Astrocyte (in vitro differentiated cells and primary cell): ENCODE results near the gene APOC4. TPM values are rescaled to one million over a fixed set of nuclear protein-coding genes. Genes with fewer than 3 reads are reported as not detected.

Experiments used
- DNase-seq: peaks from one replicate; pipeline ENCODE4 v3.0.0-alpha.2; 2010; ENCODE audit warnings: low read depth
- FAIRE-seq: peaks from 2 replicates; lab custom pipeline; 2011; peaks lifted over from hg19 to GRCh38; lab: Jason Lieb, UNC
- H2AFZ ChIP-seq: 2 replicates; pipeline ENCODE4 v1.6.0; 2012; ENCODE audit warnings: low read depth, low read length, inconsistent platforms
- H3K27ac ChIP-seq: 2 replicates; pipeline ENCODE4 v1.5.1; 2011; ENCODE audit warnings: low read depth, low read length, inconsistent platforms
- H3K27me3 ChIP-seq: 2 replicates; pipeline ENCODE4 v1.6.0; 2011; ENCODE audit warnings: low read length, inconsistent platforms; ENCODE audit not compliant: insufficient read depth
- H3K36me3 ChIP-seq: 2 replicates; pipeline ENCODE4 v1.5.1; 2011; ENCODE audit warnings: low read length, inconsistent platforms; ENCODE audit not compliant: insufficient read depth
- H3K4me1 ChIP-seq: 2 replicates; pipeline ENCODE4 v1.5.1; 2011; ENCODE audit warnings: low read length, inconsistent platforms; ENCODE audit not compliant: insufficient read depth
- H3K4me2 ChIP-seq: 2 replicates; pipeline ENCODE4 v1.6.0; 2012; ENCODE audit warnings: low read length, inconsistent platforms
- H3K4me3 ChIP-seq: 2 replicates; pipeline ENCODE4 v1.5.1; 2011; ENCODE audit warnings: low read depth, mild to moderate bottlenecking, low read length, inconsistent platforms; ENCODE audit not compliant: insufficient read depth
- H3K79me2 ChIP-seq: 2 replicates; pipeline ENCODE4 v1.6.0; 2012; ENCODE audit warnings: mild to moderate bottlenecking, low read length, inconsistent platforms; ENCODE audit not compliant: insufficient read depth
- H3K9ac ChIP-seq: 2 replicates; pipeline ENCODE4 v1.6.0; 2012; ENCODE audit warnings: mild to moderate bottlenecking, low read length, inconsistent platforms
- H3K9me3 ChIP-seq: 2 replicates; pipeline ENCODE4 v1.5.1; 2012; ENCODE audit warnings: low read depth, mild to moderate bottlenecking, low read length, inconsistent platforms; ENCODE audit not compliant: insufficient read depth
- H4K20me1 ChIP-seq: 2 replicates; pipeline ENCODE4 v1.6.0; 2012; ENCODE audit warnings: low read length, inconsistent platforms; ENCODE audit not compliant: insufficient read depth
- H3K27ac Mint-ChIP-seq: one replicate; pipeline ENCODE4 v1.8.0; 2021; ENCODE audit warnings: mild to moderate bottlenecking, mixed read lengths; ENCODE audit not compliant: unreplicated experiment
- H3K27me3 Mint-ChIP-seq: one replicate; pipeline ENCODE4 v1.8.0; 2021; ENCODE audit warnings: low read depth, mixed read lengths; ENCODE audit not compliant: unreplicated experiment
- H3K36me3 Mint-ChIP-seq: one replicate; pipeline ENCODE4 v1.8.0; 2021; ENCODE audit warnings: low read depth, mixed read lengths; ENCODE audit not compliant: unreplicated experiment
- H3K4me1 Mint-ChIP-seq: one replicate; pipeline ENCODE4 v1.8.0; 2021; ENCODE audit warnings: low read depth, mixed read lengths; ENCODE audit not compliant: unreplicated experiment
- H3K4me3 Mint-ChIP-seq: one replicate; pipeline ENCODE4 v1.8.0; 2021; ENCODE audit warnings: mild to moderate bottlenecking, moderate library complexity, mixed read lengths; ENCODE audit not compliant: unreplicated experiment
- H3K9me3 Mint-ChIP-seq: one replicate; pipeline ENCODE4 v1.8.0; 2021; ENCODE audit warnings: mild to moderate bottlenecking, mixed read lengths; ENCODE audit not compliant: unreplicated experiment
- CTCF ChIP-seq: IDR thresholded peaks from 2 replicates; pipeline ENCODE4 v1.5.1; 2011; ENCODE audit warnings: low read depth, mild to moderate bottlenecking, inconsistent platforms, low read length, moderate library complexity; ENCODE audit not compliant: insufficient read depth
- EZH2 ChIP-seq: IDR thresholded peaks from 2 replicates; pipeline ENCODE4 v1.6.1; 2012; ENCODE audit warnings: mild to moderate bottlenecking, low read length, inconsistent platforms; ENCODE audit not compliant: insufficient read depth
- total RNA-seq: library from RNA; stranded (reverse); gene quantifications from 2 replicates; pipeline ENCODE4 v1.2.1, GENCODE V29; 2021

APOC4 gene
- total RNA-seq, 1 donor from 2014 or later, result not detected

GRCh38 chr19:44939668-44940067 lies 2.4 kb upstream of the APOC4 start:
- peaks cover 2% of the 10 kb centered on the region for H3K9me3 Mint-ChIP-seq
- H3K27ac ChIP-seq, result no peak overlapping the region
- H3K9me3 ChIP-seq, result no peaks in the 10 kb centered on the region
- no peak overlapping the region for H2AFZ ChIP-seq
- H3K4me1 Mint-ChIP-seq, result no peaks in the 10 kb centered on the region
- H3K4me3 ChIP-seq, result no peak overlapping the region
- no peaks in the 10 kb centered on the region for H3K36me3 Mint-ChIP-seq
- H3K36me3 ChIP-seq, result no peaks in the 10 kb centered on the region
- H3K27me3 Mint-ChIP-seq, result peaks cover 5% of the 10 kb centered on the region
- H3K9ac ChIP-seq, result no peak overlapping the region
- H3K79me2 ChIP-seq, result no peaks in the 10 kb centered on the region
- H3K27me3 ChIP-seq, result no peaks in the 10 kb centered on the region
- H3K4me1 ChIP-seq, result no peaks in the 10 kb centered on the region
- H3K4me2 ChIP-seq, result no peak overlapping the region
- no peak overlapping the region for H3K27ac Mint-ChIP-seq
- DNase-seq, result no peak
- no peak for FAIRE-seq
- no peak for TF ChIP-seq EZH2
- no peak for TF ChIP-seq CTCF
- H3K4me3 Mint-ChIP-seq, result no peak overlapping the region
- no peaks in the 10 kb centered on the region for H4K20me1 ChIP-seq

- H3K36me3 ChIP-seq, result no peaks in the 10 kb centered on the region
- H3K27me3 Mint-ChIP-seq, result peaks cover 3% of the 10 kb centered on the region
- H4K20me1 ChIP-seq, result no peaks in the 10 kb centered on the region
- DNase-seq, result no peak
- no peak overlapping the region for H2AFZ ChIP-seq
- no peaks in the 10 kb centered on the region for H3K79me2 ChIP-seq
- peaks cover 3% of the 10 kb centered on the region for H3K36me3 Mint-ChIP-seq
- H3K9me3 Mint-ChIP-seq, result peaks cover 2% of the 10 kb centered on the region
- H3K4me1 Mint-ChIP-seq, result no peaks in the 10 kb centered on the region
- no peak overlapping the region for H3K4me3 ChIP-seq
- no peak for FAIRE-seq
- H3K27ac ChIP-seq, result no peak overlapping the region
- no peaks in the 10 kb centered on the region for H3K4me1 ChIP-seq
- no peaks in the 10 kb centered on the region for H3K27me3 ChIP-seq
- H3K27ac Mint-ChIP-seq, result no peak overlapping the region
- no peak overlapping the region for H3K4me2 ChIP-seq
- no peak for TF ChIP-seq EZH2
- no peak overlapping the region for H3K4me3 Mint-ChIP-seq
- no peak overlapping the region for H3K9ac ChIP-seq
- H3K9me3 ChIP-seq, result no peaks in the 10 kb centered on the region
Observed at GRCh38 chr19:44943801-44944249, 1.8 kb downstream of the APOC4 start.

GRCh38 chr19:44947041-44947581 lies 5.1 kb downstream of the APOC4 start:
- H3K4me2 ChIP-seq, result no peak overlapping the region
- FAIRE-seq, result no peak

More at GRCh38 chr19:44947041-44947581, 5.1 kb downstream of the APOC4 start:
- TF ChIP-seq CTCF (no peak), EZH2 (no peak)
- no peak overlapping the region for H3K27ac ChIP-seq
- H3K36me3 ChIP-seq, result no peaks in the 10 kb centered on the region
- Mint-ChIP-seq H3K4me3 (no peak overlapping the region), H3K4me1 (no peaks in the 10 kb centered on the region), H3K9me3 (peaks cover 2% of the 10 kb centered on the region), H3K27me3 (peaks cover 3% of the 10 kb centered on the region), H3K36me3 (peaks cover 3% of the 10 kb centered on the region), H3K27ac (no peak overlapping the region)
- H3K79me2 ChIP-seq, result no peaks in the 10 kb centered on the region
- no peaks in the 10 kb centered on the region for H3K27me3 ChIP-seq
- no peak overlapping the region for H3K9ac ChIP-seq
- no peak overlapping the region for H2AFZ ChIP-seq
- peaks cover 5% of the 10 kb centered on the region for H3K4me1 ChIP-seq
- no peaks in the 10 kb centered on the region for H4K20me1 ChIP-seq
- H3K9me3 ChIP-seq, result no peaks in the 10 kb centered on the region
- no peak for DNase-seq
- no peak overlapping the region for H3K4me3 ChIP-seq
